Activated T-cell treated with anti-CD3 and anti-CD28 coated beads for 1 hour (primary cell): Measurements from ENCODE around the gene PLA2G2F.
A peak's percentile ranks its signal among the peaks of the same experiment; 100 is the strongest.

Source experiments
- DNase-seq: peaks from one replicate; pipeline ENCODE4 v3.0.0-alpha.2; 2020; ENCODE audit warnings: low read depth

PLA2G2F gene, protein sequence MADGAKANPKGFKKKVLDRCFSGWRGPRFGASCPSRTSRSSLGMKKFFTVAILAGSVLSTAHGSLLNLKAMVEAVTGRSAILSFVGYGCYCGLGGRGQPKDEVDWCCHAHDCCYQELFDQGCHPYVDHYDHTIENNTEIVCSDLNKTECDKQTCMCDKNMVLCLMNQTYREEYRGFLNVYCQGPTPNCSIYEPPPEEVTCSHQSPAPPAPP

DNA sequence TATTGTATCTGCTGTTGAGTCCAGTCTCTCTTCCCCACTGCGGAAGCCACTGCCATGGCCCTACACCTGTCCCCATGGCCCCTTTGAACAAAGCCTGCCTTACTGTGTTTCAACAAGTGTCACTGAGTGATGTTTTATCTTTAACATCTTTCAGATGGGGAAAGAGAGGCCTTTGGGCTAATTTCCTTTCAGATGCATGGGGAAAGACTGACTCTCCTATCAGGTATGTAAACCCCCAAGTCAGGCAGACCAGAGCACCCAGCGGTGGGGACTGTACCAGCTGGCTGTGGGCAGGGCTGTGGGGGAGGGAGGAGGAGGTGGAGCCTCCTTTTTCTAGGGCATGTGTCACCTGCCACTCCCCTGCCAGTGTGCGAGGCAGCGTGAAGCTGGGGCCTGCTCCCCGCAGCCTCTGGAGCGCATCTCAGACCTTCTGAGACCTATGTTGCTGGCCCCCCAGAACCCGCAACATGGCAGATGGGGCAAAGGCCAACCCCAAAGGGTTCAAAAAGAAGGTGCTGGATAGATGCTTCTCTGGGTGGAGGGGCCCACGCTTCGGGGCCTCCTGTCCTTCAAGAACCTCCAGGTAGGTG is at the start of gene PLA2G2F:
PLA2G2F (plus strand) TSS at position 363 of the 590 bp plus-strand sequence; CDS start at position 468, 105 bp downstream.
- no peak for DNase-seq

- DNase-seq: no peak
Measured at GRCh38 chr1:20089328-20090077, 49.6 kb upstream of the PLA2G2F start.

GRCh38 chr1:20090119-20090518 is 49.0 kb upstream of the PLA2G2F start:
- no peak for DNase-seq

DNA sequence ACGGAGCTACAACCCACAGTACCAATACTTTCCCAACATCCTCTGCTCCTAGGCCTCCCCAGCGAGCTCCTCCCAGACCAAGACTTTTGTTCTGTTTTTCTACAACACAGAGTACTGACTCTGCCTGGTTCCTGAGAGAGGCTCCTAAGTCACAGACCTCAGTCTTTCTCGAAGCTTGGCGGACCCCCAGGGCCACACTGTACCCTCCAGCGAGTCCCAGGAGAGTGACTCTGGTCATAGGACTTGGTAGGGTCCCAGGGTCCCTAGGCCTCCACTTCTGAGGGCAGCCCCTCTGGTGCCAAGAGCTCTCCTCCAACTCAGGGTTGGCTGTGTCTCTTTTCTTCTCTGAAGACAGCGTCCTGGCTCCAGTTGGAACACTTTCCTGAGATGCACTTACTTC is 48.5 kb upstream of the PLA2G2F start:
- DNase-seq: no peak

DNA sequence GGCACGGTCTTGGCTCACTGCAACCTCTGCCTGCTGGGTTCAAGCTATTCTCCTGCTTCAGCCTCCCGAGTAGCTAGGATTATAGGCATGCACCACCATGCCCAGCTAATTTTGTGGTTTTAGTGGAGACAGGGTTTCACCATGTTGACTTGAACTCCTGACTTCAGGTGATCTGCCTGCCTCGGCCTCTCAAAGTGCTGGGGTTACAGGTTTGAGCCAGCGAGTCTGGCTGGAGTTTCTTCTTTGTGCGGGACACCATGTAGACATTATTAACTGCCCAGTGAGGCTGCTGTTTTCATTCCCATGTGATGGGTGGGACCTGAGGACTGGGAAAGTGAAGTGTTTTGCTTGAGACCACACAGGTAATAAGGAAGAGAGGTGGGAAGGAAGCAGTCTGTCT is 45.8 kb upstream of the PLA2G2F start:
- DNase-seq: no peak

DNA sequence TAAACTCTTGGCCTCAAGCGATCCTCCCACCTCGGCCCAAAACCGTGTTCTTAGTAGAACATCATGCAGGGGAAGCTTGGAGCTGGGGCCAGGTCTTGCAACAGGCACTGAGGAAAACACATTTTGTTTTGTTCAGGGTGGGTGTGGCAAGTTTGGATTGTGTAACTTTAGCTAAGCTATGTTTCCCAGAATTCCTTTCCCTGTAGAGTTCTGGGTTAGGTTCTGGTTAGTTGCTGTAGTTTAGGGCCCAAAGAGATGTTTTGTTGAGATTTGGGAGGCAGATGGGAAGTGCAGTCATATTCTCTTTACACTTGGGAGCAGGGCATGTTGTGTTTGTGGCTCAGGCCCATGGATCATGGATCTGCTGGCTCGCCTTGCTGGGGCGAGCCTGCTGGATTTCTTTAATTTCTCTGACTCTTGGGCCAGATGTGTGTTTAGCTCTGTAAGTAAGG is 45.2 kb upstream of the PLA2G2F start:
- DNase-seq: no peak

- DNase-seq: no peak
Measured at GRCh38 chr1:20095564-20096434, 43.3 kb upstream of the PLA2G2F start.

- no peak for DNase-seq
Measured at GRCh38 chr1:20096840-20097447, 42.2 kb upstream of the PLA2G2F start.

- no peak for DNase-seq
Measured at GRCh38 chr1:20099533-20099932, 39.6 kb upstream of the PLA2G2F start.

DNA sequence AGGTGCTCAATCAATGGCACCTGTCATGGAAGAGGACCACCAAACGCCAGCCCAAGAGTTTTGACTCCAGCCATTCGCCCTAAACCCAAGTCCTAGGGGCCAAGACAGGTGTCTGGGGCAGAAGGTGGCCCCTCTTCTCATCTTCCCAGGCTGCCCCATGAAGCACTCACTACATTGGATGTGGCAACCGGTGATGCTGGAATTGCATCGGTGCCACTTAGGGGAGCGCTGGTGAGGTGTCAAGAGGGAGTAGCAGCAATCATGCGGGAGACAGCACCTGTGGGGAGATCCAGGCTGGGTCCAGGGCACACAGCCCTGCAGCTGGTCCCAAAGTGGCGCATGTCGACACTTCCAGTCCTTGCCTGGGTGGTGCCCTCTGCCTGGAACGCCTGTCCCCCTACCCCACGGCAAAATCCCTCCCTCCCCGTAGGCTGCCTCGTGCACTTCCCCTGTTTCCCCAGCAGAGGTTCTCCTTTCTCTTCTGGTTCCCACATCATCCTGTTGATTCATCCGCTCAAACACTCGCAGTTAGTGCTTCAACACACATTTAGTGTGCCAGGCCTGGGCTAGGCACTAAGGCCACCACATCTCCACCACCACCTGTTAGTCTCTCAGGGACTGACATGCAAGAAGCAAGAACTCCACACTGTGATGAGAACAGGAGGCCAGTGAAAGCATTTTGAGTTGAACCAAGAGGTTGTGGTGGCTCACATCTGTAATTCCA is 38.3 kb upstream of the PLA2G2F start:
- DNase-seq: peak; percentile 3

DNA sequence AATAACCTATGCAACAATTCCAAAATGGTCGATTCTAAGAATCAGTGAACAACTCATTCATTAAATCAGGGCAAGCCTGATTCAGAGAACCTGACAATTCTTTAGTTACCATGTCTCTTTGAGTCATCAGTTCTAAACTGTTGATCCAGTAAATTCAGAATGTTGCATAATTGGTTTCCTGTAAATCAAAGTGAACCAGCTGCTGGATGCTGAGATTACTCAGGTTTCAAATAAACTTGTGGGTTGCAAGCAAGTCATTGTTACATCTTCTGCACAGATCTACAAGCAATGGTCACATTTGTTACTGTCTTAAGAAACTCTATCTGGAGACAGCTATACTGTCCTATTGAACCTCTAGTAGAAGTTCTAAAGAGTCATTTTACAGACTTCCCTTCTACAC is 36.2 kb upstream of the PLA2G2F start:
- DNase-seq: no peak

- no peak for DNase-seq
Measured at GRCh38 chr1:20105856-20106255, 33.3 kb upstream of the PLA2G2F start.

GRCh38 chr1:20107351-20107750 is 31.8 kb upstream of the PLA2G2F start:
- no peak for DNase-seq

DNA sequence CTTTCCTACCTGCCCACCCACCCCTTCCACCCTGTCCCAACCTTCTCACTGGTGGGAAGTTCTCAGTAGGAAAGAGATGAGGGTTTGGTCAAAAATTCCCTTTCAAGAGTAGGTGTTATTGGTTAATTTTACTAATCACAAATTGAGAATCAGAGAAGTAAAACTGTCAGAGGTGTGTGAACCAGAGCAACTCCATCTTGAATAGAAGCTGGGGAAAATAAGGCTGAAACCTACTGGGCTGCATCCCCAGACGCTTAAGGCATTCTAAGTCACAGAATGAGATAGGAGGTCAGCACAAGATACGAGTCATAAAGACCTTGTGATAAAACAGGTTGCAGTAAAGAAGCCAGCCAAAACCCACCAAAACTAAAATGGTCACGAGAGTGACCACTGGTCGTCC is 31.3 kb upstream of the PLA2G2F start:
- no peak for DNase-seq

- no peak for DNase-seq
Measured at GRCh38 chr1:20108366-20109123, 30.6 kb upstream of the PLA2G2F start.

GRCh38 chr1:20109223-20109856 is 29.8 kb upstream of the PLA2G2F start:
- no peak for DNase-seq

DNA sequence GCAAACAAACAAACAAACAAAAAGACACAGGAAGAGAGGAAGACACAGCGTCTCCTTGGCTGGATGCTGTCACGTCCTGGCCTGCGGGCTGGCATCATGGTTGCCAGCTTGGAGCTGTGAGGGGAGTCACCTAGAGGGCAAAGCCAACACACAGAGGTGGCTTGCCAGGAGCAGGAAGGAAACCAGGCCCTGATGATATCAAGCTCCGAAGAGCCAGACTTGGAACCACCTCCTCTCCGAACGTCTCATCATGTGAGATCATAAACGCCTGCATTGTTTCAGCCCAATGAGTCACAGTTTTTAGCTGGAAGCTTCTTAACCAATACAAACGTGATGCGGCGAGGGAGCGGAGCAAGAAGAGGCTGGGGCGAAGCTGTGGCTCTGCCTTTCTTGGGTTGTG is 28.4 kb upstream of the PLA2G2F start:
- DNase-seq: no peak

DNA sequence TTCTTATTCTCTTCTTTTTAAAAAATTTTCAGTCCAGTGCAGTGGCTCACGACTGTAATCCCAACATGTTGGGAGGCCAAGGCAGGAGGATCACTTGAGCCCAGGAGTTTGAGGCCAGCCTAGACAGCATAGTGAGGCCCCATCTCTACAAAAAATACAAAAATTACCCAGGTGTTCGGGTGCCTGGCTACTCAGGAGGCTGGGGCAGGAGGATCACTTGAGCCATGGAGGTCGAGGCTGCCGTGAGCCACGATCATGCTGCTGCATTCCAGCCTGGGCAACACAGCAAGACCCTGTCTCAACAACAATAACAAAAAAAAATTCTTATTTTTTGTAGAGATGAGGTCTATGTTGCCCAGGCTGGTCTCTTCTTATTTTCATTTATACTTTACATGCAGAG is 27.7 kb upstream of the PLA2G2F start:
- DNase-seq: no peak

GRCh38 chr1:20112279-20113000 is 26.7 kb upstream of the PLA2G2F start:
- no peak for DNase-seq
